Nephron (organoid): ENCODE data around the gene ZNF710.

Source experiments
- H3K27ac Mint-ChIP-seq, 3 experiments: 2 replicates each; pipeline ENCODE4 v1.8.0; 2020; ENCODE audit warnings: mixed read lengths in 3 of 3, mild to moderate bottlenecking in 2 of 3, moderate library complexity in 1 of 3
- H3K27me3 Mint-ChIP-seq: 2 replicates; pipeline ENCODE4 v1.8.0; 2021; ENCODE audit warnings: low read depth, mild to moderate bottlenecking, moderate library complexity, mixed read lengths
- H3K36me3 Mint-ChIP-seq: 2 replicates; pipeline ENCODE4 v1.8.0; 2020; ENCODE audit warnings: low read depth, mixed read lengths
- H3K4me1 Mint-ChIP-seq: 2 replicates; pipeline ENCODE4 v1.8.0; 2020; ENCODE audit warnings: mixed read lengths
- H3K4me3 Mint-ChIP-seq, 3 experiments: 2 replicates each; pipeline ENCODE4 v1.8.0; 2020; ENCODE audit warnings: mild to moderate bottlenecking in 3 of 3, mixed read lengths in 3 of 3, moderate library complexity in 2 of 3
- H3K9me3 Mint-ChIP-seq: 2 replicates; pipeline ENCODE4 v1.8.0; 2020; ENCODE audit warnings: mixed read lengths
- CTCF ChIP-seq, 3 experiments: fragments of 200-600 bp; sonication (generic); IDR thresholded peaks; one replicate each; pipeline ENCODE4 v1.5.0; 2021; ENCODE audit warnings: antibody characterized with exemption in 3 of 3; ENCODE audit not compliant: unreplicated experiment in 3 of 3

The ZNF710 gene

GRCh38 chr15:90101130-90101968, 100.2 kb downstream of the ZNF710 start:
- Mint-ChIP-seq H3K36me3 (no peaks in the 10 kb centered on the region), H3K4me1 (peaks cover 79% of the 10 kb centered on the region), H3K9me3 (no peaks in the 10 kb centered on the region), H3K27ac (peak overlapping the region; percentile 89 to 94 (median 89)), H3K4me3 (peak overlapping the region; percentile 92 to 94 (median 93)), H3K27me3 (no peaks in the 10 kb centered on the region)
- no peak for TF ChIP-seq CTCF (IDR thresholded peaks at IDR 0.05; ENCODE audit: unreplicated experiment in 3 of 3)

GRCh38 chr15:90101969-90102890, 101.1 kb downstream of the ZNF710 start, which contains the start of gene IDH2:
Gene IDH2, minus strand, starts transcription at chr15:90102468. Its CDS starts 78 bp downstream, at chr15:90102390.
- Mint-ChIP-seq H3K36me3 (no peaks in the 10 kb centered on the region), H3K4me1 (peaks cover 78% of the 10 kb centered on the region)

GRCh38 chr15:90103701-90104329, 102.7 kb downstream of the ZNF710 start:
- Mint-ChIP-seq H3K9me3 (no peaks in the 10 kb centered on the region), H3K4me1 (peaks cover 64% of the 10 kb centered on the region), H3K4me3 (peak overlapping the region; percentile 74 to 90 (median 83)), H3K36me3 (no peaks in the 10 kb centered on the region), H3K27me3 (no peaks in the 10 kb centered on the region), H3K27ac (peak overlapping the region; percentile 62 to 92 (median 64))
- no peak for TF ChIP-seq CTCF (IDR thresholded peaks at IDR 0.05; ENCODE audit: unreplicated experiment in 3 of 3)

More at GRCh38 chr15:90101969-90102890, 101.1 kb downstream of the ZNF710 start, which contains the start of gene IDH2:
- no peaks in the 10 kb centered on the region for H3K9me3 Mint-ChIP-seq
- peak within 1 kb of the TSS; percentile 89 to 94 (median 92) for H3K27ac Mint-ChIP-seq
- H3K4me3 Mint-ChIP-seq: peak within 1 kb of the TSS; percentile 92 to 94 (median 93)
- no peak for TF ChIP-seq CTCF (IDR thresholded peaks at IDR 0.05; ENCODE audit: unreplicated experiment in 3 of 3)
- H3K27me3 Mint-ChIP-seq: no peaks in the 10 kb centered on the region

GRCh38 chr15:90104551-90104950, 103.4 kb downstream of the ZNF710 start:
- Mint-ChIP-seq H3K4me3 (peak overlapping the region; percentile 74 to 90 (median 83)), H3K27ac (peak overlapping the region in 2 of 3 experiments; percentile 10 to 92), H3K27me3 (no peaks in the 10 kb centered on the region), H3K36me3 (no peaks in the 10 kb centered on the region), H3K4me1 (peaks cover 56% of the 10 kb centered on the region), H3K9me3 (no peaks in the 10 kb centered on the region)
- no peak for TF ChIP-seq CTCF (IDR thresholded peaks at IDR 0.05; ENCODE audit: unreplicated experiment in 3 of 3)

GRCh38 chr15:90105521-90105920, 104.4 kb downstream of the ZNF710 start:
- Mint-ChIP-seq H3K4me1 (peaks cover 46% of the 10 kb centered on the region), H3K4me3 (no peak overlapping the region), H3K9me3 (no peaks in the 10 kb centered on the region), H3K36me3 (no peaks in the 10 kb centered on the region), H3K27me3 (no peaks in the 10 kb centered on the region), H3K27ac (peak overlapping the region in 1 of 3 experiments; percentile 92)
- no peak for TF ChIP-seq CTCF (IDR thresholded peaks at IDR 0.05; ENCODE audit: unreplicated experiment in 3 of 3)
